ENCODE data around the gene IGF1R. TPM values are rescaled to one million over a fixed set of nuclear protein-coding genes. Genes with fewer than 3 reads are reported as not detected.

IGF1R gene
- total and polyA plus RNA-seq, 2 of the 8 experiments (the other 6 are each of a cell fraction or from before 2014, with no cell fraction given), result 32.9 to 109 TPM

DNA sequence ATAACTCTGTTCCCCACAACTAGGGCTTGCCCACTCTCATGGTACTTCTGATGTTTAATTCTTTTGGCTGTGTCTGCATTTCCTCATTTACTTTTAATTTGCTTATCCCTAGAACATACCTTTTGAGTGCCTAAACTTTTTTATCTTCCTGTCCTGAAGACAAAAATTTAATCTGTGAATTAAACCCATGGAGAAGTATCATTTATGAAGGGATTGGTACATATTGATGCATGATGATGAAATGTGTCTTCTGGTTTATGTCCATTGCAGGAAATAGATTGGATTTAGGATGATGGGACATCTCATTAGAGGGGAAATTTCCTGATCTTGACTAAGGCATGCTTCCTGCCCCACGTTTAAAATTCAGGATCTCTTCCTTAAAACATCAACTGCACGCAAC lies 249.8 kb downstream of the IGF1R start (continued):
- TF ChIP-seq PHF8 (conservative IDR thresholded peaks at IDR 0.05; ENCODE audit: low read depth, low read length) (no peak), ZNF274 (IDR thresholded peaks at IDR 0.05; ENCODE audit: borderline replicate concordance, extremely low read depth, low read length) (no peak)
